Gastroesophageal sphincter (tissue), 3 donors: Measurements from ENCODE around the gene EML1.

ENCODE experiments used
- POLR2A ChIP-seq, 2 donors: fragments of 450-650 bp; IDR thresholded peaks; one replicate each; pipeline ENCODE4 v1.6.1; 2017; ENCODE audit warnings: antibody characterized with exemption in 2 of 2, mild to moderate bottlenecking in 2 of 2, moderate library complexity in 1 of 2
- TF ChIP-seq, protein P1 (sequence below), 4 experiments: fragments of 200-600 bp in 2 of 4; fragments of 450-650 bp in 2 of 4; sonication (generic) in 1 of 4; IDR thresholded peaks; one replicate each; pipeline ENCODE4 v1.5.1; 2017 to 2019; ENCODE audit warnings: antibody characterized with exemption in 4 of 4, mild to moderate bottlenecking in 2 of 4, moderate library complexity in 2 of 4

DNA sequence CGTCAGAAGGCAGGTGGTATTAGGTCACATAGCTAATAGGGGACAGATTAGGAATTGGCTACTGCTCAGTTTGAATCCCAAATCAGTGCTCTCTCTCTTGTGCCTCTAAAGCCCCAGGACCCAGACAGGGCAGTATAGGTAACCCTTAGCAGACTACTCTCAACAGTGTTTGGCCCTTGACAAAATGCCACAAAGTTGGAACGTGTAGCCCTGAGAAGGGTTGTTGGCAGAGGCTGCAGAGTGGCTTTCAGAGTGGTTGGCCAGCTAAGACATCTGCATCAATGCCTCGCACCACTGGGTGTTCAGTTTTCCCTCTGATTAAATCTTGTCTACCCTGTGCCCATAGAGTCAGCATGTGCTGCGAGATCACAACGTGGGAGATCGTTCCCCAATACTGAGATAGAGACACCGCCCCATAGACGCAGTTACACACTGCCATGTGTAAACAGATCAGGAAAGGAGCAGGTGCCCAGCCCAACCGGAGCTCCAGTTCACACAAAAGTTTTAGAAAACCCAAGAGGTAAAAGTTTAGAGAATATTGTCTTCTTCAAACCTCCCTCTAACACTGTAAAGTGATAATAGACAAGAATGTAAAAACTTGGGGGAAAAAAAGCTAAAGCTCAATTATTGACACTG, 48.3 kb downstream of the EML1 start:
- no peak for TF ChIP-seq POLR2A (IDR thresholded peaks at IDR 0.05)
- TF ChIP-seq, protein P1, sequence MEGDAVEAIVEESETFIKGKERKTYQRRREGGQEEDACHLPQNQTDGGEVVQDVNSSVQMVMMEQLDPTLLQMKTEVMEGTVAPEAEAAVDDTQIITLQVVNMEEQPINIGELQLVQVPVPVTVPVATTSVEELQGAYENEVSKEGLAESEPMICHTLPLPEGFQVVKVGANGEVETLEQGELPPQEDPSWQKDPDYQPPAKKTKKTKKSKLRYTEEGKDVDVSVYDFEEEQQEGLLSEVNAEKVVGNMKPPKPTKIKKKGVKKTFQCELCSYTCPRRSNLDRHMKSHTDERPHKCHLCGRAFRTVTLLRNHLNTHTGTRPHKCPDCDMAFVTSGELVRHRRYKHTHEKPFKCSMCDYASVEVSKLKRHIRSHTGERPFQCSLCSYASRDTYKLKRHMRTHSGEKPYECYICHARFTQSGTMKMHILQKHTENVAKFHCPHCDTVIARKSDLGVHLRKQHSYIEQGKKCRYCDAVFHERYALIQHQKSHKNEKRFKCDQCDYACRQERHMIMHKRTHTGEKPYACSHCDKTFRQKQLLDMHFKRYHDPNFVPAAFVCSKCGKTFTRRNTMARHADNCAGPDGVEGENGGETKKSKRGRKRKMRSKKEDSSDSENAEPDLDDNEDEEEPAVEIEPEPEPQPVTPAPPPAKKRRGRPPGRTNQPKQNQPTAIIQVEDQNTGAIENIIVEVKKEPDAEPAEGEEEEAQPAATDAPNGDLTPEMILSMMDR (IDR thresholded peaks at IDR 0.05), result no peak
